Astrocyte (in vitro differentiated cells and primary cell): ENCODE results near the gene ZFYVE28.

Experiments used
- EZH2 ChIP-seq: IDR thresholded peaks from 2 replicates; pipeline ENCODE4 v1.6.1; 2012; ENCODE audit warnings: mild to moderate bottlenecking, low read length, inconsistent platforms; ENCODE audit not compliant: insufficient read depth
- TF ChIP-seq, protein P1 (sequence below): IDR thresholded peaks from 2 replicates; pipeline ENCODE4 v1.5.1; 2011; ENCODE audit warnings: low read depth, mild to moderate bottlenecking, inconsistent platforms, low read length, moderate library complexity; ENCODE audit not compliant: insufficient read depth

DNA sequence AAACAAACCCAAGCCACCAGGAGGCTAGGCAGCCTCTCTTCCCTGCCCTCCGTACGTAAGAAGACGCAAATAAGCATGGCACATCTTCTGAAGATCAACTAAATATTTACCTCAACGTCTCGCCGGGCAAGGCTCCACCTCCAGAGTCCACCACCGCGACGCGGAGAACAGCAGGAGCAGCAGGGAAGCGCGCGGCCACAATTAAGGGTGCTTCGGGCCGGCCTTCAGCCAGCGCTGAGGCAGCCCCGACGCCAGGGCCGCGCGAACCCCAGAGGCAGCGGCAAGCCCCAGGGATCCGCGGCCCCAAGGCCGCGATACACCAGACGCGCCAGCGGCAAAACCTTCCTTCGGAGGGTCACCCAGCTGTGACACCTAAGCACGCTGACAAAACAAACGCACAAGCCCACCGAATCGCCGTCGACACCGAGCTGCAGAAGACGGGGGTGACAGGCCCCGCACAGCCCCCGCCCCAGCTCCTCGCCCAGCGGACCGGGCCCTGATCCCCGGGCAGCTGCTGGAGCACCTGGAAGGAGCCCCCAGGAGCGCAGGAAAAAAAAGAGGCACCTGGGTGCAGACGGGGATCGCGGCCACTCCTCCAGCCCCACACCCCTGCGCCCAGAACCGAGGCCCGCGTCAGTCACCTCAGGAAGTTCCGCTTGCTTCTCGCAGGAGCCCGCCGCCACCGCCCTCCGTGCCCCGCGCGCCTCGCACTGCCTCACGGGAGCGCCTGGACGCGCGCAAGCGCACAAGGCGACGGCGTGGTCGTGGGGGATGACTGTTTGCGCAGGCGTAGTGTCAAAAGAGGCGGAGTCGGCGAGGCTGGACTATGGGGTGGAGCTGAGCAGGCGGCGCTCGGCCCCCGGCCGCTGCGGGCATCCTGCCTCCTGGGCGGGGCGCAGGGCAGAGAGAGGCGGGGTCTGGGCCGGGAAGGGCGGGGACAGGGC lies 176.8 kb downstream of the ZFYVE28 start, which contains the start of the genes HAUS3 and POLN:
- TF ChIP-seq, protein P1, sequence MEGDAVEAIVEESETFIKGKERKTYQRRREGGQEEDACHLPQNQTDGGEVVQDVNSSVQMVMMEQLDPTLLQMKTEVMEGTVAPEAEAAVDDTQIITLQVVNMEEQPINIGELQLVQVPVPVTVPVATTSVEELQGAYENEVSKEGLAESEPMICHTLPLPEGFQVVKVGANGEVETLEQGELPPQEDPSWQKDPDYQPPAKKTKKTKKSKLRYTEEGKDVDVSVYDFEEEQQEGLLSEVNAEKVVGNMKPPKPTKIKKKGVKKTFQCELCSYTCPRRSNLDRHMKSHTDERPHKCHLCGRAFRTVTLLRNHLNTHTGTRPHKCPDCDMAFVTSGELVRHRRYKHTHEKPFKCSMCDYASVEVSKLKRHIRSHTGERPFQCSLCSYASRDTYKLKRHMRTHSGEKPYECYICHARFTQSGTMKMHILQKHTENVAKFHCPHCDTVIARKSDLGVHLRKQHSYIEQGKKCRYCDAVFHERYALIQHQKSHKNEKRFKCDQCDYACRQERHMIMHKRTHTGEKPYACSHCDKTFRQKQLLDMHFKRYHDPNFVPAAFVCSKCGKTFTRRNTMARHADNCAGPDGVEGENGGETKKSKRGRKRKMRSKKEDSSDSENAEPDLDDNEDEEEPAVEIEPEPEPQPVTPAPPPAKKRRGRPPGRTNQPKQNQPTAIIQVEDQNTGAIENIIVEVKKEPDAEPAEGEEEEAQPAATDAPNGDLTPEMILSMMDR: no peak
- TF ChIP-seq EZH2: no peak
